Type B pancreatic cell (in vitro differentiated cells): Measurements from ENCODE around the gene FAM171A2. TPM values are rescaled to one million over a fixed set of nuclear protein-coding genes. Genes with fewer than 3 reads are reported as not detected.

Source experiments
- DNase-seq: peaks from one replicate; pipeline ENCODE4 v3.0.0; 2021; ENCODE audit warnings: mixed read lengths; ENCODE audit not compliant: unreplicated experiment; ENCODE audit errors: extremely low spot score
- H3K27ac Mint-ChIP-seq: 2 replicates; pipeline ENCODE4 v1.8.0; 2021; ENCODE audit warnings: mild to moderate bottlenecking, mixed read lengths
- H3K27me3 Mint-ChIP-seq: 2 replicates; pipeline ENCODE4 v1.8.0; 2021; ENCODE audit warnings: mixed read lengths
- H3K36me3 Mint-ChIP-seq: 2 replicates; pipeline ENCODE4 v1.8.0; 2021; ENCODE audit warnings: mixed read lengths
- H3K4me1 Mint-ChIP-seq: one replicate; pipeline ENCODE4 v1.8.0; 2021; ENCODE audit warnings: mixed read lengths; ENCODE audit not compliant: unreplicated experiment
- H3K4me3 Mint-ChIP-seq: 2 replicates; pipeline ENCODE4 v1.8.0; 2021; ENCODE audit warnings: mild to moderate bottlenecking, mixed read lengths
- H3K9me3 Mint-ChIP-seq: 2 replicates; pipeline ENCODE4 v1.8.0; 2021; ENCODE audit warnings: mixed read lengths
- CTCF ChIP-seq: fragments of 200-600 bp; sonication (generic); conservative IDR thresholded peaks from 2 replicates; pipeline ENCODE4 v1.5.0; 2021; ENCODE audit warnings: antibody characterized with exemption, mild to moderate bottlenecking
- total RNA-seq: library from RNA; stranded (reverse); gene quantifications from 2 replicates; pipeline ENCODE4 v1.2.1, GENCODE V29; 2021; ENCODE audit warnings: low replicate concordance

The FAM171A2 gene
- total RNA-seq, 1 donor from 2014 or later, result 34.7 TPM

- no peak for DNase-seq
- Mint-ChIP-seq H3K27me3 (peaks cover 11% of the 10 kb centered on the region), H3K36me3 (no peaks in the 10 kb centered on the region), H3K27ac (no peak overlapping the region), H3K9me3 (no peaks in the 10 kb centered on the region), H3K4me1 (peaks cover 10% of the 10 kb centered on the region), H3K4me3 (no peak overlapping the region)
- TF ChIP-seq CTCF, result no peak
Measured at GRCh38 chr17:44390250-44390870, 26.7 kb upstream of the FAM171A2 start.

GRCh38 chr17:44389723-44390202 lies 26.1 kb upstream of the FAM171A2 start:
- peaks cover 10% of the 10 kb centered on the region for H3K4me1 Mint-ChIP-seq
- DNase-seq, result no peak
- peaks cover 14% of the 10 kb centered on the region for H3K27me3 Mint-ChIP-seq
- H3K36me3 Mint-ChIP-seq, result no peaks in the 10 kb centered on the region
- TF ChIP-seq CTCF, result no peak
- H3K9me3 Mint-ChIP-seq, result no peaks in the 10 kb centered on the region
- peak overlapping the region; percentile 31 for H3K4me3 Mint-ChIP-seq
- peak overlapping the region; percentile 73 for H3K27ac Mint-ChIP-seq

GRCh38 chr17:44389281-44389680 lies 25.6 kb upstream of the FAM171A2 start, which contains the start of gene ITGA2B:
ITGA2B (minus strand) TSS chr17:44389649; CDS start chr17:44389473, 176 bp downstream.
- H3K36me3 Mint-ChIP-seq, result no peaks in the 10 kb centered on the region
- no peak for DNase-seq
- peaks cover 18% of the 10 kb centered on the region for H3K27me3 Mint-ChIP-seq
- TF ChIP-seq CTCF, result no peak
- peak within 1 kb of the TSS; percentile 31 for H3K4me3 Mint-ChIP-seq
- peaks cover 10% of the 10 kb centered on the region for H3K4me1 Mint-ChIP-seq
- H3K27ac Mint-ChIP-seq, result peak within 1 kb of the TSS; percentile 73
- H3K9me3 Mint-ChIP-seq, result no peaks in the 10 kb centered on the region

- Mint-ChIP-seq H3K27me3 (peaks cover 29% of the 10 kb centered on the region), H3K36me3 (no peaks in the 10 kb centered on the region), H3K4me1 (peaks cover 10% of the 10 kb centered on the region), H3K4me3 (peak overlapping the region; percentile 33), H3K9me3 (no peaks in the 10 kb centered on the region), H3K27ac (no peak overlapping the region)
- no peak for DNase-seq
- no peak for TF ChIP-seq CTCF
Measured at GRCh38 chr17:44387804-44388203, 24.2 kb upstream of the FAM171A2 start.

GRCh38 chr17:44386182-44386525 lies 22.5 kb upstream of the FAM171A2 start:
- Mint-ChIP-seq H3K4me3 (peak overlapping the region; percentile 86), H3K36me3 (no peaks in the 10 kb centered on the region), H3K27me3 (peaks cover 40% of the 10 kb centered on the region), H3K27ac (no peak overlapping the region), H3K4me1 (peaks cover 10% of the 10 kb centered on the region), H3K9me3 (no peaks in the 10 kb centered on the region)
- no peak for TF ChIP-seq CTCF
- no peak for DNase-seq
